VCaP (cell line): ENCODE measurements around the gene PRPSAP1.

ENCODE experiments used
- H3K27ac ChIP-seq: fragments of 450-650 bp; 2 replicates; pipeline ENCODE4 v1.5.1; 2017
- CTCF ChIP-seq: fragments of 450-650 bp; conservative IDR thresholded peaks from 2 replicates; pipeline ENCODE4 v1.5.1; 2017; ENCODE audit warnings: mild to moderate bottlenecking, moderate library complexity

PRPSAP1 gene

GRCh38 chr17:76353599-76354316 is at the start of gene PRPSAP1:
TSS of gene PRPSAP1 (minus strand) at chr17:76353916. CDS start at chr17:76353703, 213 bp downstream.
- peak; percentile 11; the same call in 1 of the 2 replicates for TF ChIP-seq CTCF
- H3K27ac ChIP-seq: peak within 1 kb of the TSS; percentile 97

- no peak for TF ChIP-seq CTCF
- no peak overlapping the region for H3K27ac ChIP-seq
These were observed 49.0 kb upstream of the PRPSAP1 start for GRCh38 chr17:76402711-76403110.

- no peak overlapping the region for H3K27ac ChIP-seq
- no peak for TF ChIP-seq CTCF
These were observed 45.8 kb upstream of the PRPSAP1 start for GRCh38 chr17:76399175-76400172.

- TF ChIP-seq CTCF: no peak
- H3K27ac ChIP-seq: no peak overlapping the region
These were observed 44.9 kb upstream of the PRPSAP1 start for GRCh38 chr17:76398523-76399174.

- no peak overlapping the region; the same call in 1 of the 2 replicates for H3K27ac ChIP-seq
- peak; percentile 98 for TF ChIP-seq CTCF
These were observed 44.2 kb upstream of the PRPSAP1 start for GRCh38 chr17:76397687-76398522.

GRCh38 chr17:76397184-76397583 is 43.5 kb upstream of the PRPSAP1 start:
- no peak overlapping the region for H3K27ac ChIP-seq
- no peak for TF ChIP-seq CTCF
